C4-2B (cell line): ENCODE results near the gene KRTAP2-4.
"Not testable (repeated sequence)": the region's sequence is repeated elsewhere in the genome, so short reads cannot be mapped to it uniquely, and the experiment has no call there.

Source experiments
- H3K27ac ChIP-seq: fragments of 450-650 bp; 2 replicates; pipeline ENCODE4 v1.5.1; 2017
- ZFX ChIP-seq: fragments of 450-650 bp; IDR thresholded peaks from 2 replicates; pipeline ENCODE4 v1.6.1; 2017
- TF ChIP-seq, protein P1 (sequence below): fragments of 450-650 bp; conservative IDR thresholded peaks from 2 replicates; pipeline ENCODE4 v1.5.1; 2017; ENCODE audit warnings: mild to moderate bottlenecking

KRTAP2-4 gene, protein sequence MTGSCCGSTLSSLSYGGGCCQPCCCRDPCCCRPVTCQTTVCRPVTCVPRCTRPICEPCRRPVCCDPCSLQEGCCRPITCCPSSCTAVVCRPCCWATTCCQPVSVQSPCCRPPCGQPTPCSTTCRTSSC

DNA sequence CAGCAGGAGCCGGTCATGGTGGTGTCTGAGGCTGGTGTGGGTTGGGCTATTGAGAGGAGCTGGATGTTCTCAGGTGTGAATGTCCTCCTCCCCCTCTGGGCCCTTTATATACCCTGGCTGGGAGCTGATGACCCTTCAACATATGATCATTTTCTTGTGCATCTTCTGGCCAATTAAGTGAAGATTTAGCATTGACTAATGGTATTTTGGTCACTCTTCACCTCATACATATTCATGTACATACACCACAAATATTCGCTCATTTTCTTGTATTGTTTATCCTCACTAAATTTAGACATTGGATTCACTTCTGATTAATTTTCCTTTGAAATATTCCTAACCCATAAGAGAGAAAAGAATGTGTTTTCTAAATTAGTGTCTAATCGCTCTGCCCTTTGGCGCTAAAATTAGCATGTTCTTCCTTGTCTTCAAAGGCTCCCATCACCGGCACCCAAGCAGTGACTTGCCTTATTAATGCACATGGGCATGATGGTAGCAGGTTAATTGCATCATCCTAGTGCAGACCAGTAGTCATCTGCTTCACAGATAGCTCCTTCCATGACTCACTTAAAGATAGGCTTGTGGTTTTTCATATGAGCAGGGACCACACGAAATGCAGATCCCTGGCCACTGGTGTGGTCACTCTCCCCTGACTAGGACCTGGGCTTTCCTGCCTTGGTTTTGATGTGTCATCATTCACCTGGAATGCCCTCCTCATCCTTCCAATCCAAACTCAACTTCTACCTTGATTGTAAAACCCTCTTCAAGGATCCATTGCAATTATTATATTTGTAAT, at the start of gene KRTAP2-4:
KRTAP2-4 (minus strand) TSS at position 51 of the 796 bp plus-strand sequence; CDS start at position 17, 34 bp downstream.
- H3K27ac ChIP-seq: no peak within 1 kb of the TSS
- TF ChIP-seq, protein P1, sequence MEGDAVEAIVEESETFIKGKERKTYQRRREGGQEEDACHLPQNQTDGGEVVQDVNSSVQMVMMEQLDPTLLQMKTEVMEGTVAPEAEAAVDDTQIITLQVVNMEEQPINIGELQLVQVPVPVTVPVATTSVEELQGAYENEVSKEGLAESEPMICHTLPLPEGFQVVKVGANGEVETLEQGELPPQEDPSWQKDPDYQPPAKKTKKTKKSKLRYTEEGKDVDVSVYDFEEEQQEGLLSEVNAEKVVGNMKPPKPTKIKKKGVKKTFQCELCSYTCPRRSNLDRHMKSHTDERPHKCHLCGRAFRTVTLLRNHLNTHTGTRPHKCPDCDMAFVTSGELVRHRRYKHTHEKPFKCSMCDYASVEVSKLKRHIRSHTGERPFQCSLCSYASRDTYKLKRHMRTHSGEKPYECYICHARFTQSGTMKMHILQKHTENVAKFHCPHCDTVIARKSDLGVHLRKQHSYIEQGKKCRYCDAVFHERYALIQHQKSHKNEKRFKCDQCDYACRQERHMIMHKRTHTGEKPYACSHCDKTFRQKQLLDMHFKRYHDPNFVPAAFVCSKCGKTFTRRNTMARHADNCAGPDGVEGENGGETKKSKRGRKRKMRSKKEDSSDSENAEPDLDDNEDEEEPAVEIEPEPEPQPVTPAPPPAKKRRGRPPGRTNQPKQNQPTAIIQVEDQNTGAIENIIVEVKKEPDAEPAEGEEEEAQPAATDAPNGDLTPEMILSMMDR: no peak
- TF ChIP-seq ZFX: no peak

DNA sequence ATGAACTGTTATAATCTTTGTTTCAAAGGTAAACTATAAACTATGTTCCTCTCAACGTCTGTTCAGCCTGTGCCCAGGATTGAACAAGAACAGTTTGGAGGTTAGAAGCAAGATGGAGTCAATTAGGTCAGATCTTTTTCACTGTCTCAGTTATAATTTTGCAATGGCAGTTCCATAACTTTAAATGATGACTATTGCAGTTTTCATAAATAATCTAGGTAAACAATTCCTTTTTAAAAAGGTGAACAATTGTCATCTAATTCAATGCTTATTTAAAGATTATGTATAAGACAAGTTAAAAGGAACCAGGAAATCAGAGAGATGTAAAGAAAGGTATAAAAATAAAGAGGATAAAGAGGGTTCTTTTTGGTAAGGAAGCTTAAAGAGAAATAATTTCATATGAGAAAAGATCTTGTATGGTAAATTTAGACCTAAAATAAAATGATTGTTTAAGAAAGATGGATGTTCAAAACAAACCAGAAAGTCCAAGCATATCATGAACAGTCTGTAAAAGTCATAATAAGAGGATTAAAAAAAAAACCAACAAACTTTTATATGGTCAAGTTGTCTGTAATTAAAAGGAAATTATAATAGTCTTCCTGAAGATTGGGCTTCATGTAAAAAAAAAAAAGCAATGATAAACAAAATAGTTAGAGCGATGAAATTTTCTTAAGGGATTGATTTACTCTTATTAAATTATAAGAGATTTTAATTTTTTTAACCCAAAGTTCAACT, 45.6 kb upstream of the KRTAP2-4 start:
- no peak for TF ChIP-seq ZFX
- TF ChIP-seq, protein P1: no peak
- no peak overlapping the region for H3K27ac ChIP-seq

DNA sequence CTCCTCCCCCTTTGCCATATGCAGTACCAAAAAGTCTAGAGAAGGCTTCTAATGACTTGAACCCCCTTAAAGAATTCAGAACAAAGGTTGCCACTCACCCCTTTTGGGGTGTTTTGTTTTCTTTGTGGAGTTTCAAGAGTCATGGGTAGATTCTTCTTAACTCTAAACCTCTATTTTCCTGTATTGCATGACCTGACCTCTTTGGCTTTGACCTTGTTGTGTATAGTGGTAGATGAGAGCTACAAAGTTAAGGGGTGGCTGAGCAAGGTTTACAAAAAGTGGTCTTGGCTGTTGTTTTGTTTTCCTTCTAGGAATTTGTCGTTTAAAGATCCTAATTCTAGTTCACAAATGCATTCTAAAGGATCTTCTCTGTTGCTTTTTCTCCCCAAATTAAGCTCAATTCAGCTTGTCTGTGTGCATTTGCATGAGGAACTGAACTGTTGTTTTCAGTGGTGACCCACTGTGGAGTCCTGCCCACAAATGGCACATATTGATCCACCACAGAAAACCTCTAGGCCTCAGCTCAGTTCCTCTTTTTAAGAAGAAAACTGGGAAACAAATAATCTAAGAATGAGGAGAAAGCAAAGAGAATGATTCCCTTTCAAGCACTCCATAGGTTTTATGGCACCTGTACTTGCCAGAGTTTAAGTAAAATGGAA, 43.2 kb upstream of the KRTAP2-4 start:
- H3K27ac ChIP-seq: not testable (repeated sequence)

DNA sequence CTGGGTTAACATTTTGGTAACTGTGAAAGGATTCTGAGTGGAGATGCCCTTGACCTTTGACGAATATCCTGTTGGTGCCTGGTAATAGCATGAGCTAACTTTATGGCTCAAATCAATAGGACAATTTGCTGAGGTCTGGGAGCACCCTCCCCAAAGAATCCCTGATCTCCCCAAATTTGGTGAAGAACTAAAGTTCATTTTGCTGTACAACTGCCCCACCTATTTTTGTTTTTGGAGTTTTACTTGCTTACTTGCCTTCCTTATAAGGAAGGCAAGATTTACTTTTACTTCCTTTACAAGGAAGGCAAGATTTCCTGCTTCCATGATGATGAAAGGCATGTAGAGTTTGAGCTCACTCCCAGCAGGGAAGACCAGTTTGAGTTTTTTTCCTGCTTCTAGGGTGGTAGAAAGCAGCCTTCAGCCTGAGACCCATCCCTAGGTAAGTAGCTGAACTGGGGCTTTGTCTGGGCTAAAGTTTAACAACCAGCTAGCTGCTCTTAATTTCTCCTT, 42.3 kb upstream of the KRTAP2-4 start:
- TF ChIP-seq, protein P1: no peak
- TF ChIP-seq ZFX: no peak
- no peak overlapping the region for H3K27ac ChIP-seq

DNA sequence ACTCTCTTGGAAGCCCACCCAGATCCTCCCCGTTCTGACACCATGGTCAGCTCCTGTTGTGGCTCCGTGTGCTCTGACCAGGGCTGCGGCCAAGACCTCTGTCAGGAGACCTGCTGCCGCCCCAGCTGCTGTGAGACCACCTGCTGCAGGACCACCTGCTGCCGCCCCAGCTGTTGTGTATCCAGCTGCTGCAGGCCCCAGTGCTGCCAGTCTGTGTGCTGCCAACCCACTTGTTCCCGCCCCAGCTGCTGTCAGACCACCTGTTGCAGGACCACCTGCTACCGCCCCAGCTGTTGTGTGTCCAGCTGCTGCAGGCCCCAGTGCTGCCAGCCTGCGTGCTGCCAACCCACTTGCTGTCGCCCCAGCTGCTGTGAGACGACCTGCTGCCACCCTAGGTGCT, 39.7 kb upstream of the KRTAP2-4 start, which contains the start of gene KRTAP4-9:
KRTAP4-9 (plus strand) TSS at position 43 of the 400 bp plus-strand sequence; CDS start at position 43, 0 bp downstream.
- H3K27ac ChIP-seq: not testable (repeated sequence)

DNA sequence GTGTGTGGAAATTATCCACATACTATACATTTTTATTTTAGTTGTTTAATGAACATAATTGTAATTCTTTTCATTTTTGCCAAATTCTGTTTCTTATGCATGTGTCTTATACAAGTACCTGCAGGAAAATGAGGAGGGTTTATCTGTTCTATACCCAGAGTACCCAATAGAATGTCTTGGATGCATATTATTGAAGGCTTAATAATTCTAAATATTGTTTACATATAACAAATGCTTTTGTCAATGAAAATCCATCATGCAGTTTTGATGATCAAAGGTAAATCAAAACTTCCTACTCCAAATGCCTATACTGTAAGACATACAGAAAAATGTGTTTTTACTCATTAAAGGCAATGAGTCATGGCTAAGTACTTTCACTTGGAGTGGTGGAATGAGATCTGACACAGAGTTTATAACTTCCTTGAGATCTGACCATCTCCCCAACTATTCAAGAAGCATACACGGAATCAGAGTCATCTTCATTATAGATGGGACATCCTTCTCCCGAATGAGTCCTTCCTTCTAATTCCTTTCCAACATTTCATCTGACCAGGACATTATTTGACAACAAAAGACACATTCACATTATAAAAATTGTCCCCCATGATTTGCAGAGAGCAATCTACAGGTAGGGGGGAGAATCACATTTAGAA, 38.8 kb upstream of the KRTAP2-4 start:
- H3K27ac ChIP-seq: not testable (repeated sequence)

DNA sequence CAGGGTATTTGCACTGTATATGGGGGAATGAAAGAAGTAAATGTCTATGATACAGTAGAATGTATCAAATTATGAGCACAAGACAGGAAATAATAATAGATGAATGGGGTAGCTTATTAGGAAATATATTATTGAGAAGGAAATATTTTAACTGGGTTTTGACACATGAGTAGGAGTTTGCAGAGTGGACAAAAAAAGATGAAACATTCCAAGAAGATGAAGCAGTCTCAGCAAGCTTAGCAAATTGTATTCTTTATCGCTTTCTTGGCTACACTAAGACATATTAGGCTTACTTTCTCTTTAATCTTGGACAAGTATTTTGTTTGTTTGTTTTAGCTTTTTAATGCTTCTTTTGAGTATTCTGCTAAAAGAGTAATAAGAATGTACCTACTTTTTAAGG, 38.2 kb upstream of the KRTAP2-4 start:
- no peak overlapping the region for H3K27ac ChIP-seq
- no peak for TF ChIP-seq ZFX
- TF ChIP-seq, protein P1: no peak

DNA sequence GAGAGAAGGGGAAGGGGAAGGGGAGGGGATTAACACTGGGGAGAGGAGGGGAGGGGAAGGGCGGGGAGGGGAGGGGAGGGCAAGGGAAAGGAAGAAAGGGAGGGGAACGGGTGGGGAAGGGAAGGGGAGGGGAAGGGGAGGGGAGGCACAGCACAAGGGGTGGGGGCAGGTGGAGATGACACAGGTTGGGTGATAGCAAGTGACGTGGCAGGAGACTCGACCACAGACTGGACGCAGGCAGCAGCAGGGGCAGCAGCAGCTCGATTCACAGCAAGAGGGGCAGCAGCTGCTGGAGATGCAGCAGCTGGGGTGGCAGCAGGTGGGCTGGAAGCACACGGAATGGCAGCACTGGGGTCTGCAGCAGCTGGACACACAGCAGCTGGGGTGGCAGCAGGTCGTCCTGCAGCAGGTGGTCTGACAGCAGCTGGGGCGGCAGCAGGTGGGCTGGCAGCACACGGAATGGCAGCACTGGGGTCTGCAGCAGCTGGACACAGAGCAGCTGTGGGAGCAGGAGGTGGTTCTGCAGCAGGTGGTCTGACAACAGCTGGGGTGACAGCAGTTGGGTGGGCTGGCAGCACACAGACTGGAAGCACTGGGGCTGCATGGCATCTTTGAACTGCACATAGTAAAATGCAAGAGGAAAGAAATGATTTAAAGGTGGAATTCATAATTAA, 36.0 kb upstream of the KRTAP2-4 start, which contains the start of gene KRTAP4-16:
KRTAP4-16 (minus strand) TSS at position 624 of the 674 bp plus-strand sequence; CDS start at position 624, 0 bp downstream.
- TF ChIP-seq ZFX: no peak
- TF ChIP-seq, protein P1: no peak
- H3K27ac ChIP-seq: no peak within 1 kb of the TSS

DNA sequence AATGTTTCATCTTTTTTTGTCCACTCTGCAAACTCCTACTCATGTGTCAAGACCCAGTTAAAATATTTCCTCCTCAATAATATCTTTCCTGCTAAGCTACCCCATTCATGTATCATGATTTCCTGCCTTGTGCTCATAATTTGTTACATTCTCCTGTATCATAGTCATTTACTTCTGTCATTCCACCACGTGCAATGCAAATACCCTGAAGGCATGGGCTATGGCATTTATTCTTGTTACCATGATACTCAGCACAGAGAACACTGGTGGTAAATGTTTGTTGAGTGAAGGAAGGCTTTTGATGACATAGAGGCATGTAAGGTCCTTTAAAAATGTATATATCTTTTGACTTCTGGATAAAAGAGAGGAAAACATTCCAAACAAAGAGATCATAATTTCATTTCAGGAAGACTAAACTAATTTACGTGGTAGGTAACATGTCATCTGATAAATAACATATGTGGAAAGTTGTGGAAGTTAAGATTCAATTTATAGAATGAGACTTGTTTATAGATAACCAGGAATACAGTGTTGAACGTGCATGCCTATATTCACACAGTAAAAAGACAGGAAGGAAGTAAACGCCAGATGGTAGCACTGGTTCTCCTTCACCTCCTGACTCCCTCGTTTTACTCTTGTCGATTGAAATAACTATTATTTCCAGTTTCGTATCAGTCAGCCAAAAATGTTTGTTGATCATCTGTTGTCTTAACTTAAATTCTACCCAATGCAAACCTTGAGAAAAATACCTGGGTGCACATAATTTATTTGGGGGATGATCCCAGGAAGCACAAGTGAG, 34.2 kb upstream of the KRTAP2-4 start:
- not testable (repeated sequence) for H3K27ac ChIP-seq
